Esophagus mucosa (tissue), 1 donor: ENCODE measurements around the gene MAT1A. TPM values are rescaled to one million over a fixed set of nuclear protein-coding genes. Genes with fewer than 3 reads are reported as not detected.

Source experiments
- total RNA-seq: library from RNA; stranded (reverse); gene quantifications from one replicate; pipeline ENCODE4 v1.2.4, GENCODE V29; 2023
- donor health status: DM: yes; HTN: yes; CAD: no.

The MAT1A gene
- total RNA-seq, 1 donor from 2014 or later = 0.48 TPM

Other genes with a start within 250 kb of the MAT1A start
- gene TMEM254, start 211.0 kb downstream of the MAT1A start, total RNA-seq = 46.8 TPM
- gene PLAC9, start 156.9 kb downstream of the MAT1A start, total RNA-seq = 5.0 TPM
- 261 TPM for gene ANXA11, start 84.1 kb downstream of the MAT1A start, total RNA-seq
- gene DYDC1, start 67.1 kb upstream of the MAT1A start, total RNA-seq = not detected
- not detected for gene DYDC2, start 67.1 kb upstream of the MAT1A start, total RNA-seq
- gene PRXL2A, start 118.9 kb upstream of the MAT1A start, total RNA-seq = 209 TPM
- 94.6 TPM for gene TSPAN14, start 164.7 kb upstream of the MAT1A start, total RNA-seq
- 0.04 TPM for gene SH2D4B, start 248.2 kb upstream of the MAT1A start, total RNA-seq